Glutamatergic neuron (in vitro differentiated cells): ENCODE measurements around the gene EIF4E3. TPM values are rescaled to one million over a fixed set of nuclear protein-coding genes. Genes with fewer than 3 reads are reported as not detected.
A peak's percentile ranks its signal among the peaks of the same experiment; 100 is the strongest.

Source experiments
- DNase-seq: peaks from one replicate; pipeline ENCODE4 v3.0.0; 2022
- H3K27ac Mint-ChIP-seq: one replicate; pipeline ENCODE4 v1.8.0; 2020; ENCODE audit warnings: mild to moderate bottlenecking, mixed read lengths, inconsistent platforms; ENCODE audit not compliant: unreplicated experiment
- H3K27me3 Mint-ChIP-seq: one replicate; pipeline ENCODE4 v1.8.0; 2020; ENCODE audit warnings: mild to moderate bottlenecking, moderate library complexity, mixed read lengths, inconsistent platforms; ENCODE audit not compliant: unreplicated experiment
- H3K36me3 Mint-ChIP-seq: one replicate; pipeline ENCODE4 v1.8.0; 2020; ENCODE audit warnings: mild to moderate bottlenecking, mixed read lengths, inconsistent platforms; ENCODE audit not compliant: unreplicated experiment
- H3K4me1 Mint-ChIP-seq: one replicate; pipeline ENCODE4 v1.8.0; 2020; ENCODE audit warnings: mild to moderate bottlenecking, low read depth, mixed read lengths, inconsistent platforms; ENCODE audit not compliant: unreplicated experiment
- H3K4me3 Mint-ChIP-seq: one replicate; pipeline ENCODE4 v1.8.0; 2020; ENCODE audit warnings: mild to moderate bottlenecking, mixed read lengths, inconsistent platforms; ENCODE audit not compliant: unreplicated experiment
- H3K9me3 Mint-ChIP-seq: one replicate; pipeline ENCODE4 v1.8.0; 2020; ENCODE audit warnings: mild to moderate bottlenecking, moderate library complexity, mixed read lengths, inconsistent platforms; ENCODE audit not compliant: unreplicated experiment
- CTCF ChIP-seq: fragments of 200-600 bp; sonication (generic); IDR thresholded peaks from one replicate; pipeline ENCODE4 v1.5.0; 2021; ENCODE audit not compliant: partially characterized antibody, unreplicated experiment
- total RNA-seq: library from RNA; stranded (reverse); fragmentation: NEBNext Ultra II Directional; extraction: Animal tissue kit (Norgen Biotek cat#: 25700); gene quantifications from one replicate; pipeline ENCODE4 v1.2.1, GENCODE V29; 2021; ENCODE audit not compliant: unreplicated experiment

The EIF4E3 gene
- total RNA-seq, 1 donor from 2014 or later = 21.9 TPM

- Mint-ChIP-seq H3K4me1 (peaks cover 2% of the 10 kb centered on the region), H3K27me3 (peaks cover 11% of the 10 kb centered on the region), H3K36me3 (no peaks in the 10 kb centered on the region), H3K27ac (no peak overlapping the region), H3K4me3 (no peak overlapping the region), H3K9me3 (peaks cover 7% of the 10 kb centered on the region)
- no peak for TF ChIP-seq CTCF
- no peak for DNase-seq
Observed at GRCh38 chr3:71759401-71759800, 34.2 kb upstream of the EIF4E3 start.

- no peak for TF ChIP-seq CTCF
- DNase-seq = no peak
- Mint-ChIP-seq H3K4me3 (no peak overlapping the region), H3K27ac (no peak overlapping the region), H3K27me3 (peaks cover 10% of the 10 kb centered on the region), H3K4me1 (no peaks in the 10 kb centered on the region), H3K9me3 (peaks cover 8% of the 10 kb centered on the region), H3K36me3 (no peaks in the 10 kb centered on the region)
Observed at GRCh38 chr3:71758091-71758490, 32.9 kb upstream of the EIF4E3 start.

GRCh38 chr3:71754610-71755253, 29.5 kb upstream of the EIF4E3 start:
- peaks cover 21% of the 10 kb centered on the region for H3K27me3 Mint-ChIP-seq
- TF ChIP-seq CTCF = no peak
- peak overlapping the region; percentile 58 for H3K4me3 Mint-ChIP-seq
- H3K27ac Mint-ChIP-seq = no peak overlapping the region
- no peak for DNase-seq
- no peaks in the 10 kb centered on the region for H3K36me3 Mint-ChIP-seq
- peaks cover 16% of the 10 kb centered on the region for H3K9me3 Mint-ChIP-seq
- H3K4me1 Mint-ChIP-seq = peaks cover 3% of the 10 kb centered on the region

- no peak for TF ChIP-seq CTCF
- H3K27me3 Mint-ChIP-seq = peaks cover 19% of the 10 kb centered on the region
- no peak within 1 kb of the TSS for H3K27ac Mint-ChIP-seq
- peak; percentile 57 for DNase-seq
- H3K9me3 Mint-ChIP-seq = peaks cover 12% of the 10 kb centered on the region
- peak within 1 kb of the TSS; percentile 70 for H3K4me3 Mint-ChIP-seq
- H3K36me3 Mint-ChIP-seq = no peaks in the 10 kb centered on the region
- H3K4me1 Mint-ChIP-seq = peaks cover 3% of the 10 kb centered on the region
Observed at GRCh38 chr3:71753701-71754609, 28.8 kb upstream of the EIF4E3 start, which contains the start of gene GPR27. Gene GPR27, plus strand, starts transcription at chr3:71753855. Its CDS starts 195 bp downstream, at chr3:71754050.
